Hepatocyte (in vitro differentiated cells): ENCODE measurements around the gene MGAT4A.

ENCODE experiments used
- CTCF ChIP-seq: fragments of 200-600 bp; sonication (generic); IDR thresholded peaks from 2 replicates; pipeline ENCODE4 v1.5.1; 2016; ENCODE audit warnings: antibody characterized with exemption, mild to moderate bottlenecking; ENCODE audit not compliant: poor library complexity
- EZH2 ChIP-seq: fragments of 200-600 bp; sonication (generic); IDR thresholded peaks from 2 replicates; pipeline ENCODE4 v1.6.1; 2016; ENCODE audit warnings: antibody characterized with exemption, mild to moderate bottlenecking, borderline replicate concordance

DNA sequence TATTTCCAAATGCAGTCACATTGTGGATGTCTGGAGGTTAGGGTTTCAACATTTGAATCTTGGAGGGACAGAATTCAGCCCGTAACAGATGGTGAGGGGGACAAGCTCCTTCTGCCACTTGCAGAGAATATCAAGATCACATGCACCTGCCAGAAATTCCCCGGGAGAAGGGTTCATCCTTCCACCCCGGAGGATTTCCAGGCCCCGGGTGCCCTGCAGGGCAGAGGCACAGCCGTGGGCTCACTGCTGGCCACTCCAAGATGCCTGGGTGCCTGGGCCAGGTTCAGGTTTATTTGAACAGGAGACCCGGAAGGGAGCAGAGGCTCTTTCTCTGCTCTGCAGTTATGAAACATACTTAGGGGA is 38.2 kb upstream of the MGAT4A start:
- no peak for TF ChIP-seq CTCF
- no peak for TF ChIP-seq EZH2
